Suppressor macrophage treated with lipopolysaccharide for 1 hour (primary cell): ENCODE results near the gene FMN1.
A peak's percentile ranks its signal among the peaks of the same experiment; 100 is the strongest.

Experiments used
- DNase-seq, 3 donors: peaks; one replicate each; pipeline ENCODE4 v3.0.0-alpha.2; 2020 to 2022

The FMN1 gene

GRCh38 chr15:33008284-33008995, 186.1 kb downstream of the FMN1 start:
- DNase-seq = no peak

GRCh38 chr15:33007303-33007855, 187.1 kb downstream of the FMN1 start:
- peak; percentile 69 to 77 (median 74) for DNase-seq

GRCh38 chr15:33005582-33005981, 188.9 kb downstream of the FMN1 start:
- peak; percentile 23 to 57 (median 55) for DNase-seq

GRCh38 chr15:33001926-33002325, 192.6 kb downstream of the FMN1 start:
- no peak for DNase-seq

GRCh38 chr15:32998979-32999672, 195.4 kb downstream of the FMN1 start:
- peak in 1 of 3 donors; percentile 31 for DNase-seq

GRCh38 chr15:32998182-32998581, 196.3 kb downstream of the FMN1 start:
- no peak for DNase-seq

GRCh38 chr15:32994810-32995424, 199.6 kb downstream of the FMN1 start:
- peak; percentile 10 to 46 (median 33) for DNase-seq

GRCh38 chr15:32993285-32993684, 201.2 kb downstream of the FMN1 start:
- no peak for DNase-seq

- no peak for DNase-seq
These were observed 202.8 kb downstream of the FMN1 start for GRCh38 chr15:32991619-32992111.

- no peak for DNase-seq
These were observed 204.4 kb downstream of the FMN1 start for GRCh38 chr15:32990071-32990470.

- no peak for DNase-seq
These were observed 207.4 kb downstream of the FMN1 start for GRCh38 chr15:32987067-32987466.

- DNase-seq = no peak
These were observed 208.4 kb downstream of the FMN1 start for GRCh38 chr15:32986147-32986546.

GRCh38 chr15:32983679-32984078, 210.8 kb downstream of the FMN1 start:
- DNase-seq = no peak

GRCh38 chr15:32982001-32982400, 212.5 kb downstream of the FMN1 start:
- no peak for DNase-seq

- DNase-seq = no peak
These were observed 213.0 kb downstream of the FMN1 start for GRCh38 chr15:32981536-32981935.

- no peak for DNase-seq
These were observed 214.8 kb downstream of the FMN1 start for GRCh38 chr15:32979710-32980109.

GRCh38 chr15:32977506-32977905, 217.0 kb downstream of the FMN1 start:
- no peak for DNase-seq

- DNase-seq = peak in 2 of 3 donors; percentile 9 to 38
These were observed 219.8 kb downstream of the FMN1 start for GRCh38 chr15:32974691-32975090.

- DNase-seq = peak in 1 of 3 donors; percentile 9
These were observed 221.8 kb downstream of the FMN1 start for GRCh38 chr15:32972686-32973085.

GRCh38 chr15:32970847-32971246, 223.7 kb downstream of the FMN1 start:
- no peak for DNase-seq

- no peak for DNase-seq
These were observed 227.0 kb downstream of the FMN1 start for GRCh38 chr15:32967521-32967920.

GRCh38 chr15:32966512-32966911, 228.0 kb downstream of the FMN1 start:
- DNase-seq = no peak

- no peak for DNase-seq
These were observed 228.6 kb downstream of the FMN1 start for GRCh38 chr15:32965897-32966296.
